ENCODE data around the gene MLLT1. TPM values are rescaled to one million over a fixed set of nuclear protein-coding genes. Genes with fewer than 3 reads are reported as not detected.

MLLT1 gene
- 14.4 and 15.3 TPM in 2 replicates for total RNA-seq

GRCh38 chr19:6279931-6280591 lies at the start of gene MLLT1:
Gene MLLT1 (minus strand): TSS chr19:6279975. CDS start chr19:6279784, 191 bp downstream.

Other genes starting within 250 kb of the MLLT1 start
- 13.0 and 16.7 TPM in 2 replicates for gene RFX2, start 169.5 kb downstream of the MLLT1 start, total RNA-seq
- not detected in 2 replicates for gene ACSBG2, start 144.3 kb downstream of the MLLT1 start, total RNA-seq
- gene ACER1, start 53.6 kb upstream of the MLLT1 start, total RNA-seq, result not detected in 2 replicates
- 154 and 157 TPM in 2 replicates for gene CLPP, start 81.6 kb upstream of the MLLT1 start, total RNA-seq
- gene ALKBH7, start 92.8 kb upstream of the MLLT1 start, total RNA-seq, result 37.3 and 111 TPM in 2 replicates
- 0.34 and 0.62 TPM in 2 replicates for gene PSPN, start 96.0 kb upstream of the MLLT1 start, total RNA-seq
- 41.6 and 46.0 TPM in 2 replicates for gene GTF2F1, start 113.2 kb upstream of the MLLT1 start, total RNA-seq
- gene KHSRP, start 144.8 kb upstream of the MLLT1 start, total RNA-seq, result 121 and 168 TPM in 2 replicates
- gene SLC25A41, start 153.8 kb upstream of the MLLT1 start, total RNA-seq, result not detected in 2 replicates
- 28.1 and 38.4 TPM in 2 replicates for gene SLC25A23, start 179.8 kb upstream of the MLLT1 start, total RNA-seq
- gene CRB3, start 184.3 kb upstream of the MLLT1 start, total RNA-seq, result 19.5 and 23.8 TPM in 2 replicates
- 0.11 TPM in 1 of 2 replicates, not detected in the other for gene DENND1C, start 201.8 kb upstream of the MLLT1 start, total RNA-seq
- gene TUBB4A, start 222.3 kb upstream of the MLLT1 start, total RNA-seq, result not detected in 2 replicates

Data from hair follicular keratinocyte (primary cell).